ENCODE measurements around the gene LEFTY1.

GRCh38 chr1:225857256-225857655 lies 31.7 kb downstream of the LEFTY1 start:
- TF ChIP-seq CTCF (IDR thresholded peaks at IDR 0.05) (no peak), REST (IDR thresholded peaks at IDR 0.05; ENCODE audit: insufficient read depth in 1 of 2, low read depth in 2 of 2, low read length in 1 of 2) (no peak)

Data from Panc1 (cell line).